ENCODE results near the gene COL26A1.

DNA sequence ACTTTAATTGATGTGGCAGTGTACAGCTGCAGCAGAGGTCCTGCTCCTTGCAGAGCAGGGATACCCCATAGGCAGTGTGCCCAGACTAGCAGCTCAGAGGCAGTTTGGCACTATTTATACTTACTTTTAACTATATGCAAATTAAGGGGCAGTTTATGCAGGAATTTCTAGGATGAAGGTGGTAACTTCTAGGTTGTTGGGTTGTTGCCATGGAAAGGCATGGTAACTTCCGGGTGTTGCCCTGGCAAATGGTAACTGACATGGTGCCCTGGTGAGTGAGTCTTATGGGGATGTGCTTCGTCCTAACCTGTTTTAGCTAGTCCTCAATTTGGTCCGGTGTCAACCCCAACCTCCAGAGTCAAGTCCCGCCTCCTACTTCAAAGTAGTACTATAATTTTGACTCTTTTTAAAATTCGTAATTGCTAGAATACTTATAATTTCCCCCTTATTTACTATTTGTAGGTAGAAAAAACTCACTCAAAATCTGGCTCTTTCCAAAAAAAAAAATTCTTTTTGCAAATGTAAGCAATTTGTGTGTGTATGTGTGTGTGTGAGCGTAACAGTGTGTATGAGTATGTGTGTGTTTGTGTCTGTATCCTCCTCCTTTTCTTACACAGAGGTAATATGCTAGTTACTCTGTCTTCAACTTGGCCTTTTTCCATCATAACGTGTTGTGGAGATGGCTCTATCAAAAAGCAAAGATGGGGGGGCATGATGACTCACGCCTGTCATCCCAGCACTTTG, 5.9 kb downstream of the COL26A1 start:
- TF ChIP-seq, protein P1, sequence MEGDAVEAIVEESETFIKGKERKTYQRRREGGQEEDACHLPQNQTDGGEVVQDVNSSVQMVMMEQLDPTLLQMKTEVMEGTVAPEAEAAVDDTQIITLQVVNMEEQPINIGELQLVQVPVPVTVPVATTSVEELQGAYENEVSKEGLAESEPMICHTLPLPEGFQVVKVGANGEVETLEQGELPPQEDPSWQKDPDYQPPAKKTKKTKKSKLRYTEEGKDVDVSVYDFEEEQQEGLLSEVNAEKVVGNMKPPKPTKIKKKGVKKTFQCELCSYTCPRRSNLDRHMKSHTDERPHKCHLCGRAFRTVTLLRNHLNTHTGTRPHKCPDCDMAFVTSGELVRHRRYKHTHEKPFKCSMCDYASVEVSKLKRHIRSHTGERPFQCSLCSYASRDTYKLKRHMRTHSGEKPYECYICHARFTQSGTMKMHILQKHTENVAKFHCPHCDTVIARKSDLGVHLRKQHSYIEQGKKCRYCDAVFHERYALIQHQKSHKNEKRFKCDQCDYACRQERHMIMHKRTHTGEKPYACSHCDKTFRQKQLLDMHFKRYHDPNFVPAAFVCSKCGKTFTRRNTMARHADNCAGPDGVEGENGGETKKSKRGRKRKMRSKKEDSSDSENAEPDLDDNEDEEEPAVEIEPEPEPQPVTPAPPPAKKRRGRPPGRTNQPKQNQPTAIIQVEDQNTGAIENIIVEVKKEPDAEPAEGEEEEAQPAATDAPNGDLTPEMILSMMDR (IDR thresholded peaks at IDR 0.05) = no peak
- no peak for TF ChIP-seq POLR2A (IDR thresholded peaks at IDR 0.05)

Measured in lower leg skin (tissue), 3 donors.